ENCODE results near the gene NEDD4.
"Not testable (repeated sequence)": the region's sequence is repeated elsewhere in the genome, so short reads cannot be mapped to it uniquely, and the experiment has no call there.

The NEDD4 gene

GRCh38 chr15:56003777-56004176 lies 10.4 kb upstream of the NEDD4 start:
- not testable (repeated sequence) for DNase-seq

- not testable (repeated sequence) for DNase-seq
These were observed 9.9 kb upstream of the NEDD4 start for GRCh38 chr15:56003277-56003676.

GRCh38 chr15:56001471-56002078 lies 8.2 kb upstream of the NEDD4 start:
- no peak for DNase-seq

- no peak for DNase-seq
These were observed 6.2 kb upstream of the NEDD4 start for GRCh38 chr15:55999658-56000057.

GRCh38 chr15:55998478-55998877 lies 5.1 kb upstream of the NEDD4 start:
- DNase-seq = no peak

GRCh38 chr15:55993804-55994560 lies 570 bp upstream of the NEDD4 start:
- peak; percentile 52 for DNase-seq

- DNase-seq = no peak
These were observed 672 bp downstream of the NEDD4 start for GRCh38 chr15:55992769-55993110.

- DNase-seq = no peak
These were observed 1.3 kb downstream of the NEDD4 start for GRCh38 chr15:55991802-55992768.

- no peak for DNase-seq
These were observed 2.4 kb downstream of the NEDD4 start for GRCh38 chr15:55990998-55991397.

- no peak for DNase-seq
These were observed 2.9 kb downstream of the NEDD4 start for GRCh38 chr15:55990516-55990915.

GRCh38 chr15:55989383-55989782 lies 4.0 kb downstream of the NEDD4 start:
- no peak for DNase-seq

- DNase-seq = no peak
These were observed 11.7 kb downstream of the NEDD4 start for GRCh38 chr15:55981582-55982249.

- DNase-seq = no peak
These were observed 12.9 kb downstream of the NEDD4 start for GRCh38 chr15:55980511-55980910.

GRCh38 chr15:55977231-55977630 lies 16.2 kb downstream of the NEDD4 start:
- DNase-seq = no peak

- DNase-seq = no peak
These were observed 23.1 kb downstream of the NEDD4 start for GRCh38 chr15:55970286-55970685.

GRCh38 chr15:55969582-55969981 lies 23.8 kb downstream of the NEDD4 start:
- DNase-seq = no peak

- no peak for DNase-seq
These were observed 24.5 kb downstream of the NEDD4 start for GRCh38 chr15:55968923-55969322.

- no peak for DNase-seq
These were observed 28.3 kb downstream of the NEDD4 start for GRCh38 chr15:55965091-55965490.

GRCh38 chr15:55960946-55961345 lies 32.5 kb downstream of the NEDD4 start:
- no peak for DNase-seq

GRCh38 chr15:55959744-55960447 lies 33.5 kb downstream of the NEDD4 start:
- no peak for DNase-seq

- DNase-seq = no peak
These were observed 35.1 kb downstream of the NEDD4 start for GRCh38 chr15:55958349-55958748.

- no peak for DNase-seq
These were observed 38.4 kb downstream of the NEDD4 start for GRCh38 chr15:55954862-55955605.

All from femur (tissue), 1 donor.